HG03280 (cell line): ENCODE data around the gene DOCK3.
"Not testable (repeated sequence)": the region's sequence is repeated elsewhere in the genome, so short reads cannot be mapped to it uniquely, and the experiment has no call there.

Experiments used
- ATAC-seq: cut with Tn5 transposase; IDR thresholded peaks from one replicate; pipeline ENCODE4 v1.9.1; 2021; ENCODE audit warnings: mild to moderate bottlenecking, moderate library complexity; ENCODE audit not compliant: unreplicated experiment

DOCK3 gene

GRCh38 chr3:50803805-50804204 is 129.1 kb downstream of the DOCK3 start:
- not testable (repeated sequence) for ATAC-seq

GRCh38 chr3:50804376-50804775 is 129.6 kb downstream of the DOCK3 start:
- not testable (repeated sequence) for ATAC-seq

DNA sequence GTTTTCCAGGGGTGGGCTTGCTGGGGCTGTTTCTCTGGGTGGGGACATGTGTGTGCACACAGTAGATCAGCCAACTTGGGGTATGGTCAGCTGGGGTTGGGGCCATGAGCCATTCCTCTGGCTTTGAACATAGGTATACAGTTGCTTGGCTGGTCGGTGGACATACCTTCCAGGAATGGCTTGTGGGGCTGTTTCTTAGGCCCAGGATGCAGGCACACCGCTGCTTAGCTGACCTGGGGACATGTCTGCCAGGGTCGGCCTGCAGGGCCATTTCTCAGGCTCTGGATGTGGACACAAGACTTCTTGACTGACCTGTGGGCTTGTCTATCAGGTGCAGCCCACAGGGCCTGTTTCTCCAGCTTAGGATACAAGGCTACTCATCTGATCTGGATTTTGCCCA is 130.6 kb downstream of the DOCK3 start:
- no peak for ATAC-seq

DNA sequence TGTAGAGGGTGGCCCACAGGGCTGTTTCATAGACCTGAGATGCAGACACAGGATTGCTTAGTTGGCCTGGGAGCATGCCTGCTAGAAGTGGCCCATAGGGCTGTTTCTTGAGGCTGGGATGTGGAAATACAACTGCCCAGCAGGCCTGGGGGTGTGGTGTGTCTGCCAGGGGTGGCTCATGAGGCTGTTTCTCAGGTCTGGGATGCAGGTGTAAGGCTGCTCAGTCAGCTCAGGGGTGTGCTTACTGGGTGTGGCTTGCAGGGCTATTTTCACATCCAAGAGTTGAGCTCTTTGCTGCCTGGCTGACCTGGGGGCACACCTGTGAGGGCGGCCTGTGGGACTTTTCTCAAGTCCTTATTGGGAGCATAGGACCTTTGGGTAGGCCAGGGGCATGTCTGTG is 131.3 kb downstream of the DOCK3 start:
- ATAC-seq = no peak

DNA sequence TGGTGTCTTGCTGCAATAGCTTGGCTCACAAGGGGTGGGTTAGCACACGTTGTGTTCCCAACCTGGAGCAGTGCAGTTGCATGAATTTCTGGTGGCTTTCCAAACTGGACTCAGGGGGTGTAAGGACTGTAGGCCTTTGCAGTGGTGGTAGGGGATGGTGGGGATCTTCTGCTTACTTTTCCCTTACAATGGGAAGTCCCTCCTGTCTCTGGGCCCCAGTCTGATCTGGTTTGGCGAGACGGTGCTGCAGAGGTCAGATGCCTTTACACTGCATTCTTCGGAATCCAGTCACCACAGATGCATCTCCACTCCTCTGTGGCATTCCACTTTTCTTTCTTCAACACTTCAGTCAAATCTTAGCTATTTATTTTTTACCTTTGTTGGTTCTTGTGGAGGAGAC is 132.1 kb downstream of the DOCK3 start:
- no peak for ATAC-seq

DNA sequence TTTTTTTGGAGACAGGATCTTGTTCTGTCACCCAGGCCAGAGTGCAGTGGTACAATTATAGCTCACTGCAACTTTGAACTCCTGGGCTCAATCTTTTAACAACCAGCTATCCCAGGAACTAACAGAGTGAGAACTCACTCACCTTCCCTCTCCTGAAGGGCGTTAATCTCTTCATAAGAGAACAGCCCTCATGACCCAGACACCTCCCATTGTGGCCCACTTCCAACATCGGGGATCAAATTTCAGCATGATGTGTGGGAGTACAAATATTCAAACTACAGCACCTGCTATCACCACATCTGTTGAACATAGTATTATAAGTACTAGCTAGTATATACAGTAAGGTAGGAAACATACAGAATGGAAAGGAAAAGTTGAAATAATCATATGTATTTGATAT is 132.5 kb downstream of the DOCK3 start:
- no peak for ATAC-seq

DNA sequence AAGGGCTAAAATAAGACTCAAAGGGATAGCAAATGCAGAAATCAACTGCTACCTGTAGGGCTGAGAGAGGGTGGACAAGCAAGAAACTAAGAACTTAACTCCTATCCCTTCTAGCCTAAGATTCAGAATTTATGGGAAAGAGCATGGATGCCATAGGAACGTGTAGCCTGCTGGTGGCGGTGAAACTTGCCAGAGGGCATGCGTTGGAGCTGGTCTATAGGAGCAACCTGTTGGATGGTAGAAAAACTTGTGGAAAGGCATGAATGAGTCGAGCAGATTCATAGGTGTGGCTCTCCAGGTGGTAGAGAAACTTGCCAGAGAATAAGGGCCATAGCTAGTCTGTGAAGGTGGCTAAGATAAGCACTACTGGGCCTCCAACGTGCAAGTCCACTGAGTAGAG is 137.2 kb downstream of the DOCK3 start:
- no peak for ATAC-seq

DNA sequence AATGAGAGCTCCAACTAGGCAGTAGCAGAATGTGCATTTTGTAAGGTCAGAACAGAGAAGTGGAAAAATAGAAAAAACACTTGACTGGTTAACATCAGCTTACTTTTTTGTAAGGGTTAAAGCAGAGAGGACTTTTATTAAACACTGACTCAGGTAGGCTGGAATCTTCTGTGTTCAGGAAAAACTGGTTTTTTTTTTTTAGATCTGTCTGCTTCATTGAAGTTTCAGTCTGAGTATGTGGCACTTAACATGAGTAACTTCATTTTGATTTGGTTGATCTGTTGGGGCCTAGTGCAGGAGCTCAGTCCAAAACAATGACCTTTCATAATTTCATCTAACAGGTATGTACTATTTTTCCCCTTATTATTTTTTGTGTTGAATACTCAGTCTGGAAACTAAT is 141.1 kb downstream of the DOCK3 start:
- no peak for ATAC-seq

DNA sequence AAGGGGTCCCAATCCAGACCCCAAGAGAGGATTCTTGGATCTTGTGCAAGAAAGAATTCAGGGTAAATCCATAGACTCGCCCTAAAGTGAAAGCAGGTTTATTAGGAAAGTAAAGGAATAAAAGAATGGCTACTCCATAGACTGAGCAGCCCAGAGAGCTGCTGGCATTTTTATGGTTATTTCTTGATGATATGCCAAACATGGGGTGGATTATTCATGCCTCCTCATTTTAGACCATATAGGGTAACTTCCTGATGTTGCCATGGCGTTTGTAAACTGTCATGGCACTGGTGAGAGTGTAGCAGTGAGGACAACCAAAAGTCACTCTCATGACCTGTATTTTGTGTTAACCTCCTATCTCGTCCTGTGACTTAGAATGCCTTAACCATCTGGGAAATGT is 142.2 kb downstream of the DOCK3 start:
- no peak for ATAC-seq

GRCh38 chr3:50817756-50818529 is 143.2 kb downstream of the DOCK3 start:
- no peak for ATAC-seq

DNA sequence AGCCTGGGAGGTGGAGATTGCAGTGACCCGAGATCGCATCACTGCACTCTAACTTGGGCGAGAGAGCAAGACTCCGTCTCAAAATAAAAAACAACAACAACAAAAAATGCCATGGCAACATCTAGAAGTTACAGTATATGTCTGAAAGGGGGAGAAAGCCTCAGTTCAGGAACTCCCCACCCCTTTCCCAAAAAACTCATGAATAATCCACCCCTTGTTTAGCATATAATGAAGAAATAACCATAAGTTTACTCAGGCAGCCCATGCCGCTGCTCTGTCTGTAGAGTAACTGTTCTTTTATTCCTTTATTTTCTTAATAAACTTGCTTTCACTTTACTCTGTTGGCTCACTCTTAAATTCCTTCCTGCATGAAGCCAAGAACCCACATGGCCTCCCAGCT is 145.2 kb downstream of the DOCK3 start:
- no peak for ATAC-seq

- ATAC-seq = no peak
These were observed 151.1 kb downstream of the DOCK3 start for GRCh38 chr3:50825841-50826240.

GRCh38 chr3:50830451-50830850 is 155.7 kb downstream of the DOCK3 start:
- no peak for ATAC-seq

DNA sequence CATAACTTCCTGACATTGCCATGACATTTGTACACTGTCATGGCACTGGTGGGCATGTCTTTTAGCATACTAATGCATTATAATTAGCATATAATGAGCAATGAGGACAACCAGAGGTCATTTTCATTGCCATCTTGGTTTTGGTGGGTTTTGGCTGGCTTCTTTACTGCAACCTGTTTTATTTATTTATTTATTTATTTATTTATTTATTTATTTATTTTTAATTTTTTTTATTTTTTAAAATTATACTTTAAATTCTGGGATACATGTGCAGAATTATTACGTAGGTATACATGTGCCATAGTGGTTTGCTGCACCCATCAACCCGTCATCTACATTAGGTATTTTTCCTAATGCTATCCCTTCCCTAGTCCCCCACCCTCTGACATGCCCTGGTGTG is 156.3 kb downstream of the DOCK3 start:
- not testable (repeated sequence) for ATAC-seq

- no peak for ATAC-seq
These were observed 166.3 kb downstream of the DOCK3 start for GRCh38 chr3:50840983-50841489.

- no peak for ATAC-seq
These were observed 173.6 kb downstream of the DOCK3 start for GRCh38 chr3:50848308-50848707.

DNA sequence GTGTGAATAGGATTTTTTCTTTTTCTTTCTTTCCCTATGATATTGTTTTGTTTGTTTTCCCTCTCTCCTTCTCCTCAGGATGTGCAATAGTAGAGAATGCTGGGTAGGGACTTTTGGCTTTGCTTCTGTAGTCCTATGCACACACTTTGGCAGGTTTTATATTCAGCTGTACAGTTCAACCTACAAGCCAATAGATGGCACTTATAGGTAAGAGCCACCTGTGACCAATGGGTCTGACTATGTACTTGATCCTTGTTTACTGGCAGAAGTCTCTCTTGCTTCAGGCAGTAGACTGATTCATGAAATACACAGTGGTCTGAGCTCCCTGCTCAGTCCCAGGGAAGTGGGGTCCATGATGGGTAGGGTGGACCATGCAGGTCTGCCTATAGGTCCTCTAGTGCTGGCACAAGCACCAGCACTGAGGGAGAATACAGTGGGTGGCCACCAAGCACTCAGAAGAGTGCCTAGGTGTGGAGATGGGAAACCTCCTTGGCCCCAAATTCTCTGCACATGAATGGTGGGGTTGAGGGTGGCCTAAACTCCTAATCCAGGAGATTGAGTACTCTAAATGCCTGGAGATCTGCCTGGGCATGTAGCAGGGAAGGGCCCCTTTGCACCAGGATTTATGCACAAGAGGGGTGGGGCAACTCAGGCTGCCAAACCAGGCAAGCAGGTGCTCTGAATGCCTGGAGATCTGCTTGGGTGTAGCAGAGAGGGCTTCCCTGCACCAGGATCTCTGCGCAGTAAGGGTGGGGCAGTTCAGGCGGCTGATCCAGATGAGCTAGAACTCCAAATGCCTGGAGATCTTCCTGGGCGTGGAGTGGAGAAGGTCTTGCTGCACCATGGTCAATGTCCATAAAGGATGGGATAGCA is 176.1 kb downstream of the DOCK3 start:
- no peak for ATAC-seq

DNA sequence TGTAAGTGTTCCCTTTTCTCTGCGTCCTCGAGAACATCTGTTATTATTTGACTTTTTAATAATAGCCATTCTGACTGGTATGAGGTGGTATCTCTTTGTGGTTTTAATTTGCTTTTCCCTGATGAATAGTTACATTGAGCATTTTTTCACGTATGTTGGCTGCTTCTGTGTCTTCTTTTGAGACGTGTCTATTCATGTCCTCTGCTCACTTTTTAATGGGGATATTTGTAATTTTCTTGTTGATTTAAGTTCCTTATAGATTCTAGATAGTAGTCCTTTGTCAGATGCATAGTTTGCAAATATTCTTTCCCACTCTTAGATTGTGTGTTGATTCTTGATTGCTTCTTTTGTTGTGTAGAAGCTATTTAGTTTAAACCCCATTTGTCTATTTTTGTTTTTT is 179.2 kb downstream of the DOCK3 start:
- ATAC-seq = no peak

DNA sequence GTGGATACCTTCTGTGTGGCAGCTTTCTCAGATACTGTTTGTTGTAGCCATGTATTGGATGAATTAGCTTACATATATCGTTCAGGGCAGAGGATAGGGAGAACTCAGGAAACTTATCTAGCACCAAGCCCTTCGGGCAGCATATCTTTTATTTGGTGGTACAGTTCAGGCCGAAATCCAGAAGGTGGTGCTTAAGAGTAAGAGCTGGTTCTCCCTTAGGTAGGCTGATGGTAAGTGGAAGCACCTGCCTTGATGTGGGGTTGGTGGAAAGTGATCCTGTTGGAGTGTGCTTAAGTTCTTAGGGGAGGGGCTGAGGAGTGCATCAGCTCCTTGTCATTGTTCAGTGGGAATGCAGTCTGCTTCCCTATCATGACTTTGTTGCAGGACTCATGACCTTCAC is 187.5 kb downstream of the DOCK3 start:
- ATAC-seq = no peak

GRCh38 chr3:50873376-50874157 is 198.8 kb downstream of the DOCK3 start:
- peak; percentile 76 for ATAC-seq

DNA sequence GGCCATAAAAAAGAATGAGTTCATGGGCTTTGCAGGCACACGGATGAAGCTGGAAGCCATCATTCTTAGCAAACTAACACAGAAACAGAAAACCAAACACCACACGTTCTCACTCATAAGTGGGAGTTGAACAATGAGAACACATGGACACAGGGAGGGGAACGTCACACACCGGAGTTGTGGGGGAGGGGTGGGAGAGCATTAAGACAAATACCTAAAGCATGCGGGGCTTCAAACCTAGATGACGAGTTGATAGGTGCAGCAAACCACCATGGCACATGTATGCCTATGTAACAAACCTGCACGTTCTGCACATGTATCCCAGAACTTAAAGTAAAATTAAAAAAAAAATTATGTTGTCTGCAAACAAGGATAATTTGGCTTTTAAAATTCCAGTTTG is 200.1 kb downstream of the DOCK3 start:
- not testable (repeated sequence) for ATAC-seq
